Stimulated activated CD8-positive, alpha-beta memory T cell treated with anti-CD3 and anti-CD28 coated beads, Interleukin-15, amount 100 ng/mL, for 24 hours (primary cell): ENCODE results near the gene ACOD1.
"Not testable (repeated sequence)": the region's sequence is repeated elsewhere in the genome, so short reads cannot be mapped to it uniquely, and the experiment has no call there.

Source experiments
- DNase-seq: peaks from one replicate; pipeline ENCODE4 v3.0.0-alpha.2; 2020; ENCODE audit warnings: low read depth

The ACOD1 gene

GRCh38 chr13:76948149-76948548 lies at the start of gene ACOD1:
Gene ACOD1, plus strand, starts transcription at chr13:76948511. Its CDS starts 48 bp downstream, at chr13:76948559.
- no peak for DNase-seq

- DNase-seq, result not testable (repeated sequence)
Observed at GRCh38 chr13:76899066-76899465, 49.2 kb upstream of the ACOD1 start.

- DNase-seq, result no peak
Observed at GRCh38 chr13:76903544-76904162, 44.7 kb upstream of the ACOD1 start.

- no peak for DNase-seq
Observed at GRCh38 chr13:76904507-76904906, 43.8 kb upstream of the ACOD1 start.

- DNase-seq, result no peak
Observed at GRCh38 chr13:76912476-76912875, 35.8 kb upstream of the ACOD1 start.

- no peak for DNase-seq
Observed at GRCh38 chr13:76913898-76914297, 34.4 kb upstream of the ACOD1 start.

- no peak for DNase-seq
Observed at GRCh38 chr13:76917095-76917494, 31.2 kb upstream of the ACOD1 start.

- DNase-seq, result not testable (repeated sequence)
Observed at GRCh38 chr13:76917755-76918481, 30.4 kb upstream of the ACOD1 start.

GRCh38 chr13:76921516-76921915 lies 26.8 kb upstream of the ACOD1 start:
- no peak for DNase-seq

DNA sequence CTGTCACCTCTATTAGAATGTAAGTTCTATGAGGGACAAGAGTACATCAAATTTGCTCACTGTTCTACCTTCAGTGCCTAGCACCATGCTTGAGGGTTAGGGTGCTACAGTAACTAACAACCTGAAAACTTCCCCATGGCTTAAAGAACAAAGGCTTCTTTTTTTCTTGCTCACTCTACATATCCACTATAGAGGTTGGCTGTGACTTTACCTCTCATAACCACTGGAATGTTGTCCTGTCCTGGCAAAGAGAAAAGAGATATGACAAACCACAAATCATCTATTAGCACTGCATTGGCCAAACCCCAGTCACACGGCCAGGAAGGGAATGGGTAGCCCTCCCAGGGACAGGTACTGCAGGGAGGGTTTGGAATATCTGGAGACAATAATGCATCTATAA lies 23.2 kb upstream of the ACOD1 start:
- DNase-seq, result no peak

DNA sequence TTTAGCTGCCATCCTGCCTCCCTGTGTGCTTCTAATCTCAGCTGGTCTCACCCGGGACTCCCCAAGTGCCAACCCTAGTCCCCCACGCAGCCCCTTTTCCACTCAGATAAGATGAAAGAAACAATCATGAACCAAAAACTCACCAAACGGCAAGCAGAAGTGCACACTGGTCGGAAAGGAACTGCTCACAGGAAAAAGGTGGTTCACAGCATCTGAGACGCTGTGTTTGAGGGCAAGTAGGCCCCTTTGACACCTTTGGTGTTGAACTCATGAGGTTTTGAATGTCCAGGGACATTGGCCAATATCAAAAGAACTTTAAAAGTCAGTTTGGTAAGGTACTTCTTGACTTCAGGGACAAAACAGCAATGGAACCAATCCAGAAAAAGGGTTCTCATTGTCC lies 20.4 kb upstream of the ACOD1 start:
- no peak for DNase-seq

DNA sequence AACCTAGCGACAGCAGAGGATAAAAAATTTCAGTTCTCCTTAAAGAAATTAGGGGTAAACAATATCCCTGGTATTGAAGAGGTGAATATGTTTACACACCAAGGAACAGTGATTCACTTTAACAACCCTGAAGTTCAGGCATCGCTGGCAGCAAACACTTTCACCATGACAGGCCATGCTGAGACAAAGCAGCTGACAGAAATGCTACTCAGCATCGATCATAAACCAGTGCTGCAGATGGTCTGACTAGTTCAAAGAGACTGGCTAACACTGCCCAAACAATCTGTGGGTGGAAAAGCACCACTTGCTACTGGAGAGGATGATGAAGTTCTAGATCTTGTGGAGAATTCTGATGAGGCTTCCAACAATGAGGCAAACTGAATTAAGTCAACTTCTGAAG lies 19.9 kb upstream of the ACOD1 start:
- DNase-seq, result no peak

DNA sequence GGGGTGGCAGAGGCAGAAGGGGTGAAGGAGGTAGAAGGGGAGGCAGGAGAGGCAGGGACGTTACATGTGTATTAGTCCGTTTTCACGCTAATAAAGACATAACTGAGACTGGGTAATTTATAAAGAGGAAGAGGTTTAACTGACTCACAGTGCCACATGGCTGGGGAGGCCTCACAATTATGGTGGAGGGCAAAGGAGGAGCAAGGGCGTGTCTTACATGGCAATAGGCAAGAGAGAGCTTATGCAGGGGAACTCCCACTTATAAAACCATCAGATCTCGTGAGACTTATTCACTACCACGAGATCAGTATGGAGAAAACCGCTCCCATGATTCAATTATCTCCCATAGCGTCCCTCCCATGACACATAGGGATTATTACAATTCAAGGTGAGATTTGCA lies 19.0 kb upstream of the ACOD1 start:
- DNase-seq, result no peak

- no peak for DNase-seq
Observed at GRCh38 chr13:76929851-76930374, 18.4 kb upstream of the ACOD1 start.

GRCh38 chr13:76932076-76932475 lies 16.2 kb upstream of the ACOD1 start:
- no peak for DNase-seq

DNA sequence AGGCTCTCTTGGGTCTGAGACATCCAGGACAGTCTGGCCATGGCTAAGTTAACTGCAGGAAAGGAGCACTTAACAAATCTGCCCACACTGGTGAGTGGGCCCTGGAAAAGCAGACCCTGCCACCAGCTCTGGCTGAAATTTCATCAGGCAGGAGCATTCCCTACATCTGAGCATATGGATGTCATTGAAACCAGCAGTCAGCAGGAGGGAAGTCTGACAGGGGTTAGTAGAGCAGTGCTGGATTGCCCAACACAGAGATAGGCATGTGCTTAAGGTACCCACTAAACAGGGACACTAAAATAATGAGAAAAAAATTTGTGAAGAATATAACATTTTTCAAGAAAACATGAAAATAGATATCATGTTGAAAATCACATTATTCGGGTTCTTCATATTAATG lies 13.6 kb upstream of the ACOD1 start:
- DNase-seq, result no peak

- DNase-seq, result no peak
Observed at GRCh38 chr13:76936763-76937162, 11.5 kb upstream of the ACOD1 start.

DNA sequence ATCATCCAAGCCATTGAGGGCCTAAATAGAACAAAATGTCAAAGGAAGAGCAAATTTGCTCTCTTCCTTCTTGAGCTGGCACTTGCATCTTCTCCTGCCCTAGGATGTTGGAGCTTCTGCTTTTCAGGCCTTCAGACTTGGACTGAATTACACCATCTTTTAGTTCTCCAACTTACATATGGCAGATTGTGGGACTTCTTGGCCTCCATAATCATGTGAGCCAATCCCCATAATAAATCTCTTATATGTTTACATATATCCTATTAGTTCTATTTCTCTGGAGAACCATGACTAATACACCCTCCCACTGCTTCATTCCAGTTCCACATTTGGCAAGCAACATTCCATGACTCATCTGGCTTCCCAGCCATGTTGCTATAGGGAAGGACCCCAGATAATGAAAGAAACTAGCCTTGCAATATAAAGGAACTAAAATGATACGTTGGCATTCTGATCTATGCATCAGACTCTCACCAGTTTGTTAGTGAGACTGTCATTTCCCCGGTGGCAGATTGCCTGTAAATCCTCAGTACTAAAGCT lies 11.0 kb upstream of the ACOD1 start:
- DNase-seq, result no peak

DNA sequence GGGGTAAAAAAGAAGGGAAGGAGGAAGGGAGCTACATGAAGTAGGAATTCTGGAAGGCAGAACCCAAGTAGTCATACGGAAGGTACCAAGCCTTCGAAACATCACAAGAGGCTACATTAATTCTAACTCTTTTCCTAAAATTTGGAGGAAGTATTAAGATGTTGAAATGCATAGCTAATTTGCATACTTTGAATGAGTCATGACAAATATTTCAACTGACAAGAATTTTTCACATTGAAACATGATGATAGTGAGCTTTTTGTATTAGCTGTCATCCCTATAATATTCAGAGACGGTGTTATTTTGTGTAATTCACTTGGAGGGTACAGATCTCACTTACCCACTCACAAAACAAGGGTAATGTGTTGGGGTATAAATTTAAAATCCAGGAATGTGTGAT lies 9.1 kb upstream of the ACOD1 start:
- no peak for DNase-seq

DNA sequence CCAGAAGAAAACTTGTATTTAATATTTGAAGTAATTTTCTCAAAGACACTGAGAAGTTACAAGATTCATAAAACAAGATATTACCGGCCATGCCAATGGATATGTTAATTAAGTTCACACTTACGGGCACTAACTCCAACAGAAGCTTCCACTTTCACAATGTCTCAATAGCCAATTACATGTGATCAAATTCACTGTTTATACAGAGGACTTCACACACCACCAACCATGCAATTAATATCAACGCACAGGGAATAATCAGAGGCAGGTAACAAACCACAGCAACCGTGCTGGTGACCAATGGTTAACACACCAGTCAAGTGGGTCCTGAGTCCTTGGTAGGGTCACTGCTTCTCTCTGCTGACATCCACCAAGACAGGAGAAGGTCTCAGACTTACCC lies 5.9 kb upstream of the ACOD1 start:
- DNase-seq, result no peak

DNA sequence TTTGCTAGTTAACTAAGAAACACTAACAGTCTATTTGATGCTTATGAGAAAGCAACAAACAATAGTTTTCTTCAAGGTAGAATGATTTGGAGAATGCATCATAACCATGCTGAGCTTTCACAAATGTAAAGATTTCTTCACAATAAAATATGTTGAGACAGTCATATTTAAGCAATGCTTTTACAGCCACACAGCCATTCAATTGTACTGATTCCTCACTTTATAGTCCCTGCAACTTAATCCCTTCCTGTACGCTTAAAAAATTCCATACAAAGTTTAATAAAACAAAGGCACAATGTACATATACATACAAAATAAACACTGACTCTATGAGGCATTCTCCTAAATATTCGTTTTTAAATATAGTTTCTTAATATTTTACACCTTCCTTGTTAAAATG lies 4.7 kb upstream of the ACOD1 start:
- no peak for DNase-seq

DNA sequence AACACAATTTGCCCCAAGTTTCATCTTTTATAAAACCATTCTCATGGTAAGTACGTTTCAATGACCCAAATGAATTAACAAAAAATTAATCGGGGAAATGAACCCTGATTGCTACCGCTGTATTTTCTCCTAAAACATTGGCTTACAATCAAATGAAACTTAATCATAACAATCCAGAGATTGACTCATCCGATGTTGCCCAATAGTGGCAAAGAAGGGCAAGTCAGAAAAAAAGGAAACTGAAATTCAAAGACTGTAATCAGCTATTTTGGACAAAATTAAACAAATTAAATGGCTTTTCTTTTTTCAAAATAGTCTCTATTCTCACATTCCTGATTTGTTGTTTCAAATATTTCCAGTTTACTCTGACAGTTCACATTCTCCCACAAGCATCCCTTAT lies 3.9 kb upstream of the ACOD1 start:
- no peak for DNase-seq

DNA sequence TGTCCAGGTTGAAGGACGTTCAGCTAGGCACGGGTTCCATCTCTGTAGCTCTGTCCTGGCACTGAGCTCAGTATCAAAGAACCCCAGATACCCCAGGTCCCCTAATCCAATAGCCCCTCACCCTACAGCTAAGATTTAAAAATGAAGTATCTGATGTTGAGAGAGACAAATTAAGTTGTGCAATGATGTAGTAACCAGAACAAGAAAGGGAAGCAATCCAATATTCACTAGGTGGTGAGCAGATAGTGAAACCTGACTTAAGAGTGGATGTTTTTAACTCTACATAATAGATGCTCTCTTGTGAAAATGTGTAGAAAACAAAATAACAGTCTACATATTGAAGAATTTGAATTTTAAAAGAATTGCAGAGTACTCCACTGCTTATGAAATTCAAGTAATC lies 1.8 kb downstream of the ACOD1 start:
- no peak for DNase-seq

GRCh38 chr13:76953968-76954367 lies 5.7 kb downstream of the ACOD1 start:
- DNase-seq, result no peak
